ENCODE data around the gene HECTD2.

HECTD2 gene

DNA sequence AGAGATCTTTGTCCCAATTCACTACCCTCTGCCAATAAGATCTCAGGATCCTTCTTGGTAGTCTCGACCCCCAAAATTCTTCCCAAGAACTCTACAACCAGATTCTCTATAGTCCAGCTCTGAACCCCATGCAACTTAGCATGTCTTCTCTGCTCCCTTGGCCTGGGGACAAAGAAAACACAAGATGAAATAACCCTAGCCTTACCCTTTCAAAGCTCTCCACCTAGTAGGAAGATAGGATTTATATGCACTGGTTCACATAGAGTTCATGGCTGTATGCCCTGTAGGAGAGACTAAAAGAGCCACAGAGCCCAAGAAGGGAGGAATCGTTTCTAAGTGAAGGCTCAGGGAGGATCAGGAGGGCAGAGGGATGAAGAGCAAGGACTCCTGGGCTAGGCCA, 126.6 kb downstream of the HECTD2 start:
- DNase-seq (ENCODE audit: low spot score), result no peak
- no peak overlapping the region for H3K4me3 ChIP-seq
- no peak overlapping the region for H3K27ac ChIP-seq
- TF ChIP-seq, protein P1, sequence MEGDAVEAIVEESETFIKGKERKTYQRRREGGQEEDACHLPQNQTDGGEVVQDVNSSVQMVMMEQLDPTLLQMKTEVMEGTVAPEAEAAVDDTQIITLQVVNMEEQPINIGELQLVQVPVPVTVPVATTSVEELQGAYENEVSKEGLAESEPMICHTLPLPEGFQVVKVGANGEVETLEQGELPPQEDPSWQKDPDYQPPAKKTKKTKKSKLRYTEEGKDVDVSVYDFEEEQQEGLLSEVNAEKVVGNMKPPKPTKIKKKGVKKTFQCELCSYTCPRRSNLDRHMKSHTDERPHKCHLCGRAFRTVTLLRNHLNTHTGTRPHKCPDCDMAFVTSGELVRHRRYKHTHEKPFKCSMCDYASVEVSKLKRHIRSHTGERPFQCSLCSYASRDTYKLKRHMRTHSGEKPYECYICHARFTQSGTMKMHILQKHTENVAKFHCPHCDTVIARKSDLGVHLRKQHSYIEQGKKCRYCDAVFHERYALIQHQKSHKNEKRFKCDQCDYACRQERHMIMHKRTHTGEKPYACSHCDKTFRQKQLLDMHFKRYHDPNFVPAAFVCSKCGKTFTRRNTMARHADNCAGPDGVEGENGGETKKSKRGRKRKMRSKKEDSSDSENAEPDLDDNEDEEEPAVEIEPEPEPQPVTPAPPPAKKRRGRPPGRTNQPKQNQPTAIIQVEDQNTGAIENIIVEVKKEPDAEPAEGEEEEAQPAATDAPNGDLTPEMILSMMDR (IDR thresholded peaks at IDR 0.05), result no peak

DNA sequence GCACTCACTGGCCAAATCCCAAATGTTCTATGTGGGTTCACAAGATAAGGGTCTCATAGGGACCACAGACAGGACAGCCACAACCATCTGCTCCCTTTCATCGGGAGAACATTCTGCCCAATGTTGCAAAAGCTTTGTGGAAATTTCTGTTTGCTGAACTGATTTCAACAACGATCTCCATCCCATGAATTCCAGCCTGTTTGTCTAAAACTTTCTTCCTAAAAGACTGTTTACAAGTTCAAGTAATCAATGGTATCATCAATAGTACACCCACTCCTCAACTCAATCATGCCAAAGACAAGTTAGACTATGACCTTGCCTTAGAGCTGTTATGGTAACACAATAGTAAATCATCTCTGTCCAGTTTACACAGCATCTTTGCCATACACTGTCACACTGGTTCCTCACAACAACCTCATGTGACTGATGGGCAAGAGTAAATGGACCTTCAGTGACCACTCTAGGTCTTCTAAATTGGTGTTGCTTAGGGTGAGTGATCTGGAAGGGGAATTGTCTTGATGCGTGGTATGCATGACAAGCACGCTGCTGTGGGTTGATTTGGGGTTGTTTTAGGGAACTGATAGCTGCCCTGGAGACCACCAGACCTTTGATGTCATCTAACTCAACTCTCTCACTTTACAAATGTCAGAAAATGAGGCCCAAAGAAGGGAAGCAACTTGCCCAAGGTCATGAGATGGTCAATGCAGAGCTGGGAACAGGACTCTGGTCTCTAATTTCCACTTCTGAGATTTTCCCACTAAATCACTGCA, 127.7 kb downstream of the HECTD2 start:
- no peak overlapping the region for H3K27ac ChIP-seq
- no peak overlapping the region for H3K4me3 ChIP-seq
- no peak for DNase-seq (ENCODE audit: low spot score)
- TF ChIP-seq, protein P1 (IDR thresholded peaks at IDR 0.05), result no peak

DNA sequence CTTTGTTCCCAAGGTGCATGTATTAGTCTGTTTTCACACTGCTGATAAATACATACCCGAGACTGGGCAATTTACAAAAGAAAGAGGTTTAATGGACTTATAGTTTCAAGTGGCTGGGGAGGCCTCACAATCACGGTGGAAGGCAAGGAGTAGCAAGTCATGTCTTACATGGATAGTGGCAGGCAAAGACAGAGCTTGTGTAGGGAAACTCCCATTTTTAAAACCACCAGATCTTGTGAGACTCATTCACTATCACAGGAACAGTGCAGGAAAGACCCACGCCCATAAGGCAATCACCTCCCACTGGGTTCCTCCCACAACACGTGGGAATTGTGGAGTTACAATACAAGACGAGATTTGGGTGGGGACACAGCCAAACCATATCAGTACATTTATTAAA, 129.8 kb downstream of the HECTD2 start:
- no peak overlapping the region for H3K27ac ChIP-seq
- TF ChIP-seq, protein P1 (IDR thresholded peaks at IDR 0.05), result no peak
- DNase-seq (ENCODE audit: low spot score), result no peak
- H3K4me3 ChIP-seq, result no peak overlapping the region

DNA sequence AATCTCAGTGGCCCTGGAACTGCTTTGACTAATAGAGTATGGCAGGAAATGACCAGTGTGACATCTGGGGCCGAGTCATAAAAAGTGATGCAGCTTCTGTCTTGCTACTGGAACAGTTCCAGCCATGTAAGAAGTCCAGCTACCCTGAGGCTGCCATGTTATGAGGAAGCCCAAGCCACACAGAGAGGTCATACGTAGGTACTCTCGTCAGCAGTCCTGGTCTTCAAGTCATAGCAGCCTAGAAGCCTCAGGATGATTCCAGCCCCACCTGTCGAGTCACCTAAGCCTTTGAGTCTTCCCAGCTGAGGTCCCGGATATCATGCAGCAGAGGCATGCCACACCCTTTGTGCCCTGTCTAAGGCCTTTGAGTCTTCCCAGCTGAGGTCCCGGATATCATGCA, 130.6 kb downstream of the HECTD2 start:
- no peak overlapping the region for H3K4me3 ChIP-seq
- no peak for DNase-seq (ENCODE audit: low spot score)
- H3K27ac ChIP-seq, result no peak overlapping the region
- TF ChIP-seq, protein P1 (IDR thresholded peaks at IDR 0.05), result no peak

DNA sequence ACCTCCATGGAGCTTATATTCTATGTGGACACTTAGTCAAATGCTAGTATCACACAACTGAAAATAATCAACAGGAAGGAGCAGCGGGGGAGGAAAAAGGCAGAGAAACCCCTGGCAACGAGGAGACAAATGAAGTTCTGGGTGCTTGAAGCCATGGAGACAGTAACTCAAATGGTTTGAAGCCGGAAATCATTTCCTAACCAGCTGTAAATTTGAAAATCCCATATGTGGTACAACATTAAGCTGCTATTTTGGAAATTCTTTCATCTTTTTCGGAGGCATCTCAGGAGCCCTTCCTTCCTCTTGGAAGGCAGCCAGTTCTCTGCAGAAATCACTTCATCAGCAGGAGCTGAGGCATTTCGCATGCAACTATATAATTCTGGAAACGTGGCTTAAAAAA, 131.3 kb downstream of the HECTD2 start:
- no peak for DNase-seq (ENCODE audit: low spot score)
- no peak overlapping the region for H3K27ac ChIP-seq
- TF ChIP-seq, protein P1 (IDR thresholded peaks at IDR 0.05), result no peak
- H3K4me3 ChIP-seq, result no peak overlapping the region

DNA sequence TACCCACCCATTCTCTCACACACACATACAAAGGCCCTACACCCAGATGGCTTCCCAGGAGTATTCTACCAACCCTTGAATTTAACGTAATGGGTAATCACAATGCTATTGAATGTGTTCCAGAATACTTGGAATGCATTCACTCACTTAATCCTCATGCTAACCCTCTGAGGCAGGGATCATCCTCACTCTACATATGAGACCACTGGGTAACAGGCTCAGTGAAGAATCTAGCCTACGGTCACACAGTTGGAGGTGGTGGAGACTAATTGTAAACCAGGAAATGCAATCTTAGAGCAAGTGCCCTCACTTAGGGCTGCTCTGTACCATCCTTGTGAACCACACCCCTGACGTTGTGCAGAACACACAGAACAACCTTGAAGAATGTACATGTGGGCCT, 135.2 kb downstream of the HECTD2 start:
- Histone ChIP-seq H3K4me3 (no peak overlapping the region), H3K27ac (no peak overlapping the region)
- TF ChIP-seq, protein P1 (IDR thresholded peaks at IDR 0.05), result no peak
- DNase-seq (ENCODE audit: low spot score), result no peak

DNA sequence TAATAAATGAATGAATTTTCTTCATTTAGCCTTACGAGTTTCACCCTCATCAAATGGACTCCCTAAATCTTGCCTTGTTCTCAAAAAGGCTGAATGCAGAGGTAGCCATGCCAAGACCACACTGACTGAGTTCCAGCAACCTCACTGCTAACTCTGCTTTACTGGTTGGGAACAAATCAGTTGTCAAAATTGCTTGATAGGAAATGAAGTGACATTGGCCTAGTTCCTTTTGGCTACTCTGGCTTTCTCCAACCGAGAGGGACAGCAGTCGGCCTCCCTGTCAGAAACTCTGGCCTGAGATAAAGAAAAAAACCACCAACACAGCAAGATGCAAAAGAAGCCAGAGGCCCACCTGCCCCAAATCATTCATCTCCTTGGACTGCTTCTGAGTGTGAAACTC, 135.7 kb downstream of the HECTD2 start:
- Histone ChIP-seq H3K4me3 (no peak overlapping the region), H3K27ac (no peak overlapping the region)
- TF ChIP-seq, protein P1 (IDR thresholded peaks at IDR 0.05), result no peak
- no peak for DNase-seq (ENCODE audit: low spot score)

Measured in coronary artery (tissue), 2 donors.